ENCODE results near the gene CD300H. TPM values are rescaled to one million over a fixed set of nuclear protein-coding genes. Genes with fewer than 3 reads are reported as not detected.

CD300H gene
- total RNA-seq, 1 experiment from 2014 or later = not detected

DNA sequence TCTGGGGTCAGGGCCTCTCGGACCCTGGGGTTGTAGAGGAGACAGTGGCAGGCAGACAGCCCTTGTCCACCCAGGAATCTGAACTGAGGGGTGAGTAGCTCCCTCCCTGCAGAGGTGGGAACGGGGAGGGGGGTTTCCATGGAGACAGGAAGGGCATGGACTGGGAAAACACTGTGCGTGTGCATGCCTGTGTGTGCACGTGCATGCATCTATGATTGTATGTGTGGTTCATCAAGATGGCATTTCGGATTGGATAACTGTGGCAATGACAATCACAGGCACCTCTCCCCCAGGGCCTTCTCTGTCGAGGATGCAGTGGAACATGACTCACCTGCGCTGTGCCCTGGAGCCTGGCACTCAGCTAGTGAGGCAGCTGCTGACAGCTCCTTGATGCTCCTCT lies 15.3 kb downstream of the CD300H start:
- intact Hi-C loops (cut with micrococcal nuclease; ENCODE audit: unreplicated experiment) = no loop called here

DNA sequence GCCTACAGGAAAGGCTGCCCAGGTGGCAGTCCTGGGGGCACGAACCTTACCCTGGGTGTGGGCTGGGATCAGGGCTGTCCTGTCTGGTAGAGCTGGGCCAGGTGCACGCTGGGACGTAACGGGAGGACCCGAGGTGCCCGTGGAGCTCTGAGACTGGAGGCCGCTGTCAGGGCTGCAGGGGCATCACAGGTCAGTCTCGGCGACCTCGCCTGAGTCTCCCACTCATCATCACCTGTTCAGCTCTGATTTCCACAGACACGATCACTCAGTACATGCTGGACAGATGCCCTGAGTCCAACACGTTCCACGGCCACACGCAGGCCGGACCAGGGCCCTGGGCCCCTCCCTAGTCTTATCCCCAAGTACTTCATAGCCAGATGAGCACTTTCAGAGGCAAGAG lies 16.7 kb downstream of the CD300H start:
- Histone ChIP-seq H3K4me3 (ENCODE audit: low read depth, low read length, poor library complexity, severe bottlenecking) (no peak overlapping the region), H3K36me3 (ENCODE audit: insufficient read depth, low read length, poor library complexity, severe bottlenecking) (no peaks in the 10 kb centered on the region), H3K9me3 (ENCODE audit: low read depth, low read length, poor library complexity, severe bottlenecking) (no peaks in the 10 kb centered on the region), H3K27ac (ENCODE audit: low read depth, low read length, poor library complexity, severe bottlenecking) (no peak overlapping the region), H3K4me1 (ENCODE audit: insufficient read depth, low read length, poor library complexity, severe bottlenecking) (no peaks in the 10 kb centered on the region), H3K27me3 (replicated peaks; ENCODE audit: insufficient read depth, low read depth, low read length, poor library complexity) (peaks cover 7% of the 10 kb centered on the region)
- intact Hi-C loops (cut with micrococcal nuclease; ENCODE audit: unreplicated experiment) = no loop called here
- BruUV-seq (replicated peaks) = no TSS peak
- no peak for DNase-seq (ENCODE audit: low spot score)
- TF ChIP-seq EZH2 (IDR thresholded peaks at IDR 0.05; ENCODE audit: borderline replicate concordance, low read depth, low read length, poor library complexity, severe bottlenecking) = no peak
- TF ChIP-seq, protein P1, sequence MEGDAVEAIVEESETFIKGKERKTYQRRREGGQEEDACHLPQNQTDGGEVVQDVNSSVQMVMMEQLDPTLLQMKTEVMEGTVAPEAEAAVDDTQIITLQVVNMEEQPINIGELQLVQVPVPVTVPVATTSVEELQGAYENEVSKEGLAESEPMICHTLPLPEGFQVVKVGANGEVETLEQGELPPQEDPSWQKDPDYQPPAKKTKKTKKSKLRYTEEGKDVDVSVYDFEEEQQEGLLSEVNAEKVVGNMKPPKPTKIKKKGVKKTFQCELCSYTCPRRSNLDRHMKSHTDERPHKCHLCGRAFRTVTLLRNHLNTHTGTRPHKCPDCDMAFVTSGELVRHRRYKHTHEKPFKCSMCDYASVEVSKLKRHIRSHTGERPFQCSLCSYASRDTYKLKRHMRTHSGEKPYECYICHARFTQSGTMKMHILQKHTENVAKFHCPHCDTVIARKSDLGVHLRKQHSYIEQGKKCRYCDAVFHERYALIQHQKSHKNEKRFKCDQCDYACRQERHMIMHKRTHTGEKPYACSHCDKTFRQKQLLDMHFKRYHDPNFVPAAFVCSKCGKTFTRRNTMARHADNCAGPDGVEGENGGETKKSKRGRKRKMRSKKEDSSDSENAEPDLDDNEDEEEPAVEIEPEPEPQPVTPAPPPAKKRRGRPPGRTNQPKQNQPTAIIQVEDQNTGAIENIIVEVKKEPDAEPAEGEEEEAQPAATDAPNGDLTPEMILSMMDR (conservative IDR thresholded peaks at IDR 0.05; ENCODE audit: low read depth, low read length) = no peak
- CTCF ChIA-PET = no interaction called here
- POLR2A ChIA-PET (ENCODE audit: low non-redundant PET) = no interaction called here

More for the DNA sequence above, 15.3 kb downstream of the CD300H start:
- no peak for DNase-seq (ENCODE audit: low spot score)
- ChIA-PET POLR2A (ENCODE audit: low non-redundant PET) (no interaction called here), CTCF (no interaction called here)
- Histone ChIP-seq H3K27ac (ENCODE audit: low read depth, low read length, poor library complexity, severe bottlenecking) (no peak overlapping the region), H3K4me3 (ENCODE audit: low read depth, low read length, poor library complexity, severe bottlenecking) (no peak overlapping the region), H3K27me3 (replicated peaks; ENCODE audit: insufficient read depth, low read depth, low read length, poor library complexity) (peaks cover 7% of the 10 kb centered on the region), H3K36me3 (ENCODE audit: insufficient read depth, low read length, poor library complexity, severe bottlenecking) (no peaks in the 10 kb centered on the region), H3K9me3 (ENCODE audit: low read depth, low read length, poor library complexity, severe bottlenecking) (no peaks in the 10 kb centered on the region), H3K4me1 (ENCODE audit: insufficient read depth, low read length, poor library complexity, severe bottlenecking) (no peaks in the 10 kb centered on the region)
- no TSS peak for BruUV-seq (replicated peaks)
- TF ChIP-seq EZH2 (IDR thresholded peaks at IDR 0.05; ENCODE audit: borderline replicate concordance, low read depth, low read length, poor library complexity, severe bottlenecking) = no peak
- TF ChIP-seq, protein P1 (conservative IDR thresholded peaks at IDR 0.05; ENCODE audit: low read depth, low read length) = no peak

DNA sequence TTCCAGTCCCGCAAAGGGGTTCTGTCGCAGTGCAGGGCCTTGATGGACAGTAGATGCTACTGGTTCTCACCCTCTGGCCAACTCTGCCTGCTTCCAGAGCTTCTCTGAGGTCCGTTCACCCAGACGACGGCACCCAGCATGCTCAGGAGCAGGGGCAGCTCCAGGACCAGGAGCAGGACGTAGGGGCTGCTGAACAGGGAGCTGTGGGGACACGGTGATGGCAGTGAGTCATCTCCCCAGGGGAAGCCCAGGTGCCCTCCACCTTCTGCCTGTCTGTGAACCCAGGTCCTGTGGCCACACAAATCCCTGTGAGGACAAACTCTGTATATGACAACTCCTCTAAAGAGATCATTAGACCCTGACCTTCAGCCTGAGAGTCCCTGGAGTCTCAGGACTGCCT lies 18.0 kb downstream of the CD300H start:
- intact Hi-C loops (cut with micrococcal nuclease; ENCODE audit: unreplicated experiment) = no loop called here
- H3K4me3 ChIP-seq (ENCODE audit: low read depth, low read length, poor library complexity, severe bottlenecking) = no peak overlapping the region
- CTCF ChIA-PET = no interaction called here

More for the DNA sequence above, 18.0 kb downstream of the CD300H start:
- no peak for DNase-seq (ENCODE audit: low spot score)
- Histone ChIP-seq H3K9me3 (ENCODE audit: low read depth, low read length, poor library complexity, severe bottlenecking) (no peaks in the 10 kb centered on the region), H3K36me3 (ENCODE audit: insufficient read depth, low read length, poor library complexity, severe bottlenecking) (no peaks in the 10 kb centered on the region), H3K27ac (ENCODE audit: low read depth, low read length, poor library complexity, severe bottlenecking) (no peak overlapping the region), H3K27me3 (replicated peaks; ENCODE audit: insufficient read depth, low read depth, low read length, poor library complexity) (peaks cover 7% of the 10 kb centered on the region), H3K4me1 (ENCODE audit: insufficient read depth, low read length, poor library complexity, severe bottlenecking) (no peaks in the 10 kb centered on the region)
- no TSS peak for BruUV-seq (replicated peaks)
- POLR2A ChIA-PET (ENCODE audit: low non-redundant PET) = no interaction called here
- TF ChIP-seq, protein P1 (conservative IDR thresholded peaks at IDR 0.05; ENCODE audit: low read depth, low read length) = no peak
- no peak for TF ChIP-seq EZH2 (IDR thresholded peaks at IDR 0.05; ENCODE audit: borderline replicate concordance, low read depth, low read length, poor library complexity, severe bottlenecking)
